ENCODE data around the gene PDE4C. TPM values are rescaled to one million over a fixed set of nuclear protein-coding genes. Genes with fewer than 3 reads are reported as not detected.

The PDE4C gene
- total and polyA plus RNA-seq, 4 donors = 0.88 to 2.6 (median 1.4) TPM

DNA sequence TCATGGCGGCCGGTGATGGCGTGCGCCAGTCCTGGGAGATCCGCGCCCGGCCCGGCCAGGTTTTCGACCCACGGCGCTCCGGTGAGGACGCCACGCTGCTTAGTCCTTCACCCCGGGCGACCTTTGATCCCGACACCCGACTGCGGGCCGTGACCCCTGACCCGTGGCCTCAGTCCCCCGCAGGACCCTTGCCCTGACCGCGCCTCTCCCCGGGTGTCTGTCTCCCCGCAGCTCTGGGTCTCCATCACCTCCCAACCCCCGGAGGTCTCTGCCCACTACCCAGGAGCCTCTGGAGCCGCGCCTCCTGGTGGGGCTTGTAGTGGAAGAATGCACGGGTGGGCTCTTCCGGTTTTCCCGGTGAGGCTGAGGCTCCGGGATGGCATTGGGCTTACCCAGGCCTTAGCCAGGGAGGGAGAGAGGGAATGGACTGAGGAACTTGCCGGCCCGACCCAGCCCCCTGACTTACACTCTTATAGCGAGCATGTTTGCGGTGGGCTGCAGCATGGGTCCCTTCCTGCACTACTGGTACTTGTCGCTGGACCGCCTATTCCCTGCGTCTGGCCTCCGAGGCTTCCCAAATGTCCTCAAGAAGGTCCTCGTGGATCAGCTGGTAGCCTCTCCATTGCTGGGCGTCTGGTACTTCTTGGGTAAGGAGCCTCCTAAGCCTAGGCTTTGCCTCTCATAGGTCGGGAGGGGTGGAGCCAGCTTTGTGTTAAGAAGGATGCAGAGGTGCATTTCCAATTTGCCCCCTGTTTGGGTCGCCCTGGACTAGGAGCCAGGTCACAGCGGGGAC is 32.7 kb downstream of the PDE4C start:
- Histone ChIP-seq H3K27ac (ENCODE audit: low read depth, low read length) (peak overlapping the region; percentile 80), H3K4me1 (ENCODE audit: control insufficient read depth, insufficient read depth, low read length) (peaks cover 18% of the 10 kb centered on the region), H3K4me3 (ENCODE audit: low read depth, low read length) (peak overlapping the region; percentile 69), H3K9me3 (ENCODE audit: control insufficient read depth, insufficient read depth, low read length) (no peaks in the 10 kb centered on the region), H3K27me3 (ENCODE audit: control insufficient read depth, insufficient read depth, low read length) (no peaks in the 10 kb centered on the region), H3K36me3 (ENCODE audit: control insufficient read depth, insufficient read depth, low read length) (peaks cover 36% of the 10 kb centered on the region)
- WGBS (ENCODE audit: insufficient coverage) = 3% methylated on average over 44 of the region's 46 CpGs
- DNase-seq (ENCODE audit: low read depth in 4 of 6, low spot score in 6 of 6) = no peak

DNA sequence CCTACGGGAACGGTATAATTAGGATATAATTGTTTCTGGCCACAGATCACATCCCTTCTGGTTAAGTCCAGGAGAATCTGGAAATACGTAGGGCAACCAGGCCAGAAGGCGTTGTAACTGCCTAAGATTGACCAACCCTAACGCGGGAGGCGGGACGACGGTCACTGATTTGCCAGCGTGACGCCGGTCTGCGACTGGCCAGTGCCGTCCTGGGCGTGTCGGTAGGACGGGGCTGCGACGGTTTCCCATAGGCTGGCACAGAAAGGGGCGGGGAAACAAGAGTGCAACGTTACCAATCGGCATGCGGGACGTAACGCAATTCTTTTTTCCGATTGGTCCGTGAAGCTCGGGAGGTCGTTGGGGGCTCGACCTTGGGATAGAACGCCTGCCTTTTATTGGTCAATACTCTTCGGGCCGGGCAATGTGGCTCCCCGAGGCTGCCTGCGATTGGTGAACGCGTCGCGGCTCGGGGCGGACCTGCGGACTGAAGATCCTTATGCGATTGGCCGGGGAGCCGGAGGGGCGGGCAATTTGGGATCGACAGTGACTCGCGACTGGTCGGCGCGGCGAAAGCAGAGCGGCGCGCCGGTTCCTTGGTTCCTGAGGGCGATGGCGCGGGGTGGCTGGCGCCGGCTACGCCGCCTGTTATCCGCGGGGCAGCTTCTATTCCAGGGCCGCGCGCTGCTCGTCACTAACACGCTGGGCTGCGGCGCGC is 33.4 kb downstream of the PDE4C start, which contains the start of gene MPV17L2:
Gene MPV17L2, plus strand, starts transcription at position 546 of the 715 bp plus-strand sequence. Its CDS starts 64 bp downstream, at position 610.
- Histone ChIP-seq H3K27ac (ENCODE audit: low read depth, low read length) (peak within 1 kb of the TSS; percentile 97), H3K36me3 (ENCODE audit: control insufficient read depth, insufficient read depth, low read length) (peaks cover 29% of the 10 kb centered on the region), H3K4me3 (ENCODE audit: low read depth, low read length) (peak within 1 kb of the TSS; percentile 69), H3K9me3 (ENCODE audit: control insufficient read depth, insufficient read depth, low read length) (no peaks in the 10 kb centered on the region), H3K4me1 (ENCODE audit: control insufficient read depth, insufficient read depth, low read length) (peaks cover 18% of the 10 kb centered on the region), H3K27me3 (ENCODE audit: control insufficient read depth, insufficient read depth, low read length) (no peaks in the 10 kb centered on the region)
- DNase-seq (ENCODE audit: low read depth in 4 of 6, low spot score in 6 of 6) = peak; percentile 99 to 100 (median 100)
- WGBS (ENCODE audit: insufficient coverage) = under 1% methylated on average over 74 of the region's 74 CpGs

DNA sequence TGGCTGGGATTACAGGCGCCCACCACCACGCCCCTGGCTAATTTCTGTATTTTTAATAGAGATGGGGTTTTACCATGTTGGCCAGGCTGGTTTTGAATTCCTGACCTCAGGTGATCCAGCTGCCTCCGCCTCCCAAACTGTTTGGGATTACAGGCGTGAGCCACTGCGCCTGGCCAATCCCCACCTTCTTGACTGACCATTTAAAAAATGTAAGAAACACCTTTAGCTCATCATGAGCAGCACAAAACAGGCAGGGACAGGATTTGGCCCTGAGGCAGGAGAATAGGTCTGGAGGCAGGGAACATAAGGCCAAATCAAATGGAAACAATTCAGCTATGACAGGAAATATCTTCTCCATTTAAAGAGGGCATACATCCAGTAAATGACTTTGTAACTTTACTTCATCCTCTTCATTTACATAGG is 34.6 kb downstream of the PDE4C start:
- WGBS (ENCODE audit: insufficient coverage) = no CpG with 5 or more reads among the region's 5 CpGs
- Histone ChIP-seq H3K4me1 (ENCODE audit: control insufficient read depth, insufficient read depth, low read length) (peaks cover 18% of the 10 kb centered on the region), H3K27ac (ENCODE audit: low read depth, low read length) (peak overlapping the region; percentile 97), H3K36me3 (ENCODE audit: control insufficient read depth, insufficient read depth, low read length) (peaks cover 17% of the 10 kb centered on the region), H3K9me3 (ENCODE audit: control insufficient read depth, insufficient read depth, low read length) (no peaks in the 10 kb centered on the region), H3K27me3 (ENCODE audit: control insufficient read depth, insufficient read depth, low read length) (no peaks in the 10 kb centered on the region), H3K4me3 (ENCODE audit: low read depth, low read length) (peak overlapping the region; percentile 68)
- no peak for DNase-seq (ENCODE audit: low read depth in 4 of 6, low spot score in 6 of 6)

DNA sequence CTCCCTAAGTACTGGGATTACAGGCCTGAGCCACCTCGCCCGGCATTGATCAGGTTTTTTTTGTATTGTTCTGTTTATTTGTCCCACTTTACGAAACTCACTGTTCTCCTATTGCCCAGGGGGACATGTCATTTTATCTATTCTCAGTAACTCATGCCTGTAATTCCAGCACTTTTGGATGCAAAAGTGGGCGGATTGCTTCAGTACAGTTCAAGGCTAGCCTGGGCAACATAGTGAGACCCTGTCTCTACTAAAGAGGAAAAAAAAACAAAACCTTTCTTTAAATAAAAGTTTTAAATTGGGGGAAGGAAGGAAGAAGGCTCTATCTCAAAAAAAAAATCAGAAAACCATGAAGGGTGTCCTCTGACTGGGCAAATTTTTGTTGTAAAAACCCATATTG is 36.0 kb downstream of the PDE4C start:
- Histone ChIP-seq H3K27me3 (ENCODE audit: control insufficient read depth, insufficient read depth, low read length) (no peaks in the 10 kb centered on the region), H3K9me3 (ENCODE audit: control insufficient read depth, insufficient read depth, low read length) (no peaks in the 10 kb centered on the region), H3K4me1 (ENCODE audit: control insufficient read depth, insufficient read depth, low read length) (peaks cover 18% of the 10 kb centered on the region), H3K4me3 (ENCODE audit: low read depth, low read length) (no peak overlapping the region), H3K27ac (ENCODE audit: low read depth, low read length) (no peak overlapping the region), H3K36me3 (ENCODE audit: control insufficient read depth, insufficient read depth, low read length) (peaks cover 5% of the 10 kb centered on the region)
- WGBS (ENCODE audit: insufficient coverage) = no CpG with 5 or more reads among the region's 4 CpGs
- no peak for DNase-seq (ENCODE audit: low read depth in 4 of 6, low spot score in 6 of 6)

DNA sequence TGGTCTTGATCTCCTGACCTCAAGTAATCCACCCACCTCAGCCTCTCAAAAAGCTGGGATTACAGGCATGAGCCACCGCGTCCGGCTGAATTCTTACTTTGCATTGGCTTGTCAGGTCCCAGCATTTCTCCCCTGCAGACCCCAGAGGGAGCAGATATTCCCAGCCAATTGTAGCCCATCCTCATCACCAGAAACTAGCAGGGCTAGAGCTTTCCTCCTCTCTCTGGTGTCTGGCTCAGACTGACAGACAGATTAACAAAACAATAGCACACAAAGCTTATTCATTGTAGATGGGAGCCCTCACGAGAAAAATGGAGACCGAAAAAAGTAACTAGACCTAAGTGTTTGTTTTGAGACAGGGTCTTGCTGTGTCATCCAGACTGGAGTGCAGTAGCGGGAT is 40.7 kb downstream of the PDE4C start:
- DNase-seq (ENCODE audit: low read depth in 4 of 6, low spot score in 6 of 6) = no peak
- no peaks in the 10 kb centered on the region for H3K27me3 ChIP-seq (ENCODE audit: control insufficient read depth, insufficient read depth, low read length)
- no peaks in the 10 kb centered on the region for H3K4me1 ChIP-seq (ENCODE audit: control insufficient read depth, insufficient read depth, low read length)
- H3K36me3 ChIP-seq (ENCODE audit: control insufficient read depth, insufficient read depth, low read length) = no peaks in the 10 kb centered on the region
- WGBS (ENCODE audit: insufficient coverage) = 45% methylated on average over 6 of the region's 6 CpGs
- no peak overlapping the region for H3K4me3 ChIP-seq (ENCODE audit: low read depth, low read length)
- no peak overlapping the region for H3K27ac ChIP-seq (ENCODE audit: low read depth, low read length)
- no peaks in the 10 kb centered on the region for H3K9me3 ChIP-seq (ENCODE audit: control insufficient read depth, insufficient read depth, low read length)

DNA sequence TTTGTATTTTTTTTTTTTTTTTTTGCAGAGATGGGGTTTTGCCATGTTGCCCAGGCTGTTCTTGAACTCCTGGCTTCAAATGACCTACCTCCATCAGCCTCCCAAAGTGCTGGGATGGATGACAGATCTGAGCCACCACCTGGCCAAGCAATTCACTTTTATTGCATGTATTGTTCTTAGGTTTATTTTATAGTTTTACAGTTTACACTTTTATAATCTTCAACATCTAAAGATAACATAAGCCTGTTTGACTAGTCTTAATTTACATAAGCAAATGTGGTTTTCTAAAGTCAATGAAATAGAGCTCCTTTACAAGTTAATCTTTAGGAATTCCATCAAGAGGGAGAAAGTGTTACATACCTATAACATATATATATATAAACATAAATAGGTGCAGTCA is 42.7 kb downstream of the PDE4C start:
- DNase-seq (ENCODE audit: low read depth in 4 of 6, low spot score in 6 of 6) = no peak
- H3K4me1 ChIP-seq (ENCODE audit: control insufficient read depth, insufficient read depth, low read length) = no peaks in the 10 kb centered on the region
- H3K27ac ChIP-seq (ENCODE audit: low read depth, low read length) = no peak overlapping the region

DNA sequence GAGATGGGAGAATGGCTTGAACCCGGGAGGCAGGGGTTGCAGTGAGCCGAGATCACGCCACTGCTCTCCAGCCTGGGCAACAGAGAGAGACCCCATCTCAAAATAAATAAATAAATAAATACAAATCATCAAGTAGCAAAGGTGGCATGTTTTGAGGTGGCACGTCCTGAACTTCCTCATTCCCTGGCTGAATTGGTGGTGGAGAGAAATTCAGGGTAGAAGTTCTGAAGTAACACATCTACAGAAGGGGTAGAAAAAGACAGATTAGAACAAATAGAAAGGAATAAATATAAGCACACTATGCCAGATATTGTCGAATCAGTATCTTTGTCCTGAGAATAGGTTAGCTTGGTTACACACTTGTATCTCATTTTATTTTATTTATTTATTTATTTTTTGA is 46.3 kb downstream of the PDE4C start:
- no peak for DNase-seq (ENCODE audit: low read depth in 4 of 6, low spot score in 6 of 6)
- H3K9me3 ChIP-seq (ENCODE audit: control insufficient read depth, insufficient read depth, low read length) = no peaks in the 10 kb centered on the region
- peaks cover 7% of the 10 kb centered on the region for H3K27me3 ChIP-seq (ENCODE audit: control insufficient read depth, insufficient read depth, low read length)
- no peak overlapping the region for H3K27ac ChIP-seq (ENCODE audit: low read depth, low read length)
- no peak overlapping the region for H3K4me3 ChIP-seq (ENCODE audit: low read depth, low read length)
- no peaks in the 10 kb centered on the region for H3K36me3 ChIP-seq (ENCODE audit: control insufficient read depth, insufficient read depth, low read length)
- WGBS (ENCODE audit: insufficient coverage) = no CpG with 5 or more reads among the region's 5 CpGs
- no peaks in the 10 kb centered on the region for H3K4me1 ChIP-seq (ENCODE audit: control insufficient read depth, insufficient read depth, low read length)

More for the DNA sequence above, 42.7 kb downstream of the PDE4C start:
- H3K36me3 ChIP-seq (ENCODE audit: control insufficient read depth, insufficient read depth, low read length) = no peaks in the 10 kb centered on the region
- H3K4me3 ChIP-seq (ENCODE audit: low read depth, low read length) = no peak overlapping the region
- no peaks in the 10 kb centered on the region for H3K9me3 ChIP-seq (ENCODE audit: control insufficient read depth, insufficient read depth, low read length)
- H3K27me3 ChIP-seq (ENCODE audit: control insufficient read depth, insufficient read depth, low read length) = no peaks in the 10 kb centered on the region

DNA sequence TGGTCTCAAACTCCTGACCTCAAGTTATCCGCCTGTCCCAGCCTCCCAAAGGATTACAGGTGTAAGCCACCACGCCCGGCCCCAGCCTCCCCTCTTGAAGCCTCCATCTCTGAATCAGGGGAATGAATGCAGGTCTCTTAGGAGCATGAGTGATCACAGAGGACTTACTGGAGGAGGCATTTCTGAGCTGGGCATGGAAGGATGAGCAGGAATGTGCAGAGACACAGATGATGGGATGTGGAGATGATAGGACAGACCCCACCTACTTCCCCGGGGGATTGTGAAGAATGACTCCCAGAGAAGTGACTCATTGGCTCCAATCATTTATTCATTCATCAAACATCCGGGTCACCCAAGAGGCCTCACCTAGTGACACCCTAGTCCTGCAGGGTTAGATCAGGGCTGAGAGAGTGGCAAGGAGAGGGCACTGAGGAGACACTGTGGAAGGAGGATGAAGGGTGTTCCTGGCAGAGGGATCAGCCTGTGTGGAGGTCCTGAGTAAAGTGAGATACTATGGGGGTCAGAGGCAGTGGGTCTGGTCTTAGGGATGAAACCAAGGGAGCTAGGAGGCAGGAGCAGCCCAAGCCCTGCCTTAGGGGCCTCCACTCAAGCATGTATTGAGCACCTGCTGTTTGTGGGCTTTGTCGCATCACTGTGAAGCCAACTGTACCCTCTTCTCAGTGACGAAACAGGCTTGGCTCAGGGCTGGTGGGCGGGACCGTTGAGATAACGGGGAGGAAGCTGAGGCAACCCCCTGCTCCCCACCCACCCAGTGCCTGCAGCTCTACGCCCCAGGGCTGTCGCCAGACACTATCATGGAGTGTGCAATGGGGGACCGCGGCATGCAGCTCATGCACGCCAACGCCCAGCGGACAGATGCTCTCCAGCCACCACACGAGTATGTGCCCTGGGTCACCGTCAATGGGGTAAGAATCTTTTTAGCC is 49.6 kb downstream of the PDE4C start:
- Histone ChIP-seq H3K36me3 (ENCODE audit: control insufficient read depth, insufficient read depth, low read length) (no peaks in the 10 kb centered on the region), H3K4me1 (ENCODE audit: control insufficient read depth, insufficient read depth, low read length) (peaks cover 14% of the 10 kb centered on the region), H3K27ac (ENCODE audit: low read depth, low read length) (no peak overlapping the region), H3K27me3 (ENCODE audit: control insufficient read depth, insufficient read depth, low read length) (peaks cover 24% of the 10 kb centered on the region), H3K9me3 (ENCODE audit: control insufficient read depth, insufficient read depth, low read length) (no peaks in the 10 kb centered on the region), H3K4me3 (ENCODE audit: low read depth, low read length) (no peak overlapping the region)
- WGBS (ENCODE audit: insufficient coverage) = 87% methylated on average over 12 of the region's 19 CpGs
- DNase-seq (ENCODE audit: low read depth in 4 of 6, low spot score in 6 of 6) = no peak

DNA sequence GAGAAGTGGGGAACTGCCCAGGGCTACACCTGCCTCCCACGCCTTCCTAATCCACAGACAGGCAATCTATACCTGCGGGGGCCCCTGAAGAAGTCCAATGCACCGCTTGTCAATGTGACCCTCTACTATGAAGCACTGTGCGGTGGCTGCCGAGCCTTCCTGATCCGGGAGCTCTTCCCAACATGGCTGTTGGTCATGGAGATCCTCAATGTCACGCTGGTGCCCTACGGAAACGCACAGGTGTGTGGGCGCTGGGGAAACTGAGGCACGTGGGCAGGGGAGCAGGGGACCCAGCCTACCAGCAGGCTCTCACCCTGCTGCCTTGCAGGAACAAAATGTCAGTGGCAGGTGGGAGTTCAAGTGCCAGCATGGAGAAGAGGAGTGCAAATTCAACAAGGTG is 51.3 kb downstream of the PDE4C start:
- H3K36me3 ChIP-seq (ENCODE audit: control insufficient read depth, insufficient read depth, low read length) = peaks cover 17% of the 10 kb centered on the region
- 84% methylated on average over 11 of the region's 11 CpGs for WGBS (ENCODE audit: insufficient coverage)

More for the DNA sequence above, 51.3 kb downstream of the PDE4C start:
- Histone ChIP-seq H3K4me1 (ENCODE audit: control insufficient read depth, insufficient read depth, low read length) (peaks cover 14% of the 10 kb centered on the region), H3K9me3 (ENCODE audit: control insufficient read depth, insufficient read depth, low read length) (no peaks in the 10 kb centered on the region), H3K4me3 (ENCODE audit: low read depth, low read length) (no peak overlapping the region), H3K27me3 (ENCODE audit: control insufficient read depth, insufficient read depth, low read length) (peaks cover 24% of the 10 kb centered on the region), H3K27ac (ENCODE audit: low read depth, low read length) (no peak overlapping the region)
- no peak for DNase-seq (ENCODE audit: low read depth in 4 of 6, low spot score in 6 of 6)
